Left ventricle myocardium inferior (tissue), 1 donor: ENCODE data around the gene ISG20L2. TPM values are rescaled to one million over a fixed set of nuclear protein-coding genes. Genes with fewer than 3 reads are reported as not detected.

ENCODE experiments used
- DNase-seq: peaks from one replicate; pipeline ENCODE4 v3.0.0-alpha.2; 2020
- H3K27ac ChIP-seq: fragments of 200-600 bp; replicated peaks from 2 replicates; pipeline ENCODE4 v1.8.0; 2021
- H3K27me3 ChIP-seq: fragments of 200-600 bp; 2 replicates; pipeline ENCODE4 v1.8.0; 2021; ENCODE audit warnings: low read depth
- H3K36me3 ChIP-seq: fragments of 200-600 bp; 2 replicates; pipeline ENCODE4 v1.8.0; 2021
- H3K4me1 ChIP-seq: fragments of 200-600 bp; 2 replicates; pipeline ENCODE4 v1.8.0; 2021
- H3K4me3 ChIP-seq: fragments of 200-600 bp; 2 replicates; pipeline ENCODE4 v1.8.0; 2021; ENCODE audit warnings: mild to moderate bottlenecking, moderate library complexity
- H3K9me3 ChIP-seq: fragments of 200-600 bp; replicated peaks from 2 replicates; pipeline ENCODE4 v1.8.0; 2021
- intact Hi-C: fragments of 100-400 bp; cut with micrococcal nuclease; formaldehyde crosslinking; loops from one replicate; pipeline ENCODE4 v1.11.0; 2022
- total RNA-seq: library from RNA; stranded (reverse); fragmentation: NEBNext Ultra II Directional; extraction: Animal tissue kit (Norgen Biotek cat#: 25700); gene quantifications from one replicate; pipeline ENCODE4 v1.2.1, GENCODE V29; 2021
- TF ChIP-seq, protein P1 (sequence below): fragments of 200-600 bp; IDR thresholded peaks from 2 replicates; pipeline ENCODE4 v1.8.0; 2021; ENCODE audit warnings: antibody characterized with exemption, mild to moderate bottlenecking, borderline replicate concordance
- donor health status: DM: no; HTN: yes; CAD: no; lungs with severe emphysema.

ISG20L2 gene
- total RNA-seq, 1 donor from 2014 or later: 11.5 TPM

DNA sequence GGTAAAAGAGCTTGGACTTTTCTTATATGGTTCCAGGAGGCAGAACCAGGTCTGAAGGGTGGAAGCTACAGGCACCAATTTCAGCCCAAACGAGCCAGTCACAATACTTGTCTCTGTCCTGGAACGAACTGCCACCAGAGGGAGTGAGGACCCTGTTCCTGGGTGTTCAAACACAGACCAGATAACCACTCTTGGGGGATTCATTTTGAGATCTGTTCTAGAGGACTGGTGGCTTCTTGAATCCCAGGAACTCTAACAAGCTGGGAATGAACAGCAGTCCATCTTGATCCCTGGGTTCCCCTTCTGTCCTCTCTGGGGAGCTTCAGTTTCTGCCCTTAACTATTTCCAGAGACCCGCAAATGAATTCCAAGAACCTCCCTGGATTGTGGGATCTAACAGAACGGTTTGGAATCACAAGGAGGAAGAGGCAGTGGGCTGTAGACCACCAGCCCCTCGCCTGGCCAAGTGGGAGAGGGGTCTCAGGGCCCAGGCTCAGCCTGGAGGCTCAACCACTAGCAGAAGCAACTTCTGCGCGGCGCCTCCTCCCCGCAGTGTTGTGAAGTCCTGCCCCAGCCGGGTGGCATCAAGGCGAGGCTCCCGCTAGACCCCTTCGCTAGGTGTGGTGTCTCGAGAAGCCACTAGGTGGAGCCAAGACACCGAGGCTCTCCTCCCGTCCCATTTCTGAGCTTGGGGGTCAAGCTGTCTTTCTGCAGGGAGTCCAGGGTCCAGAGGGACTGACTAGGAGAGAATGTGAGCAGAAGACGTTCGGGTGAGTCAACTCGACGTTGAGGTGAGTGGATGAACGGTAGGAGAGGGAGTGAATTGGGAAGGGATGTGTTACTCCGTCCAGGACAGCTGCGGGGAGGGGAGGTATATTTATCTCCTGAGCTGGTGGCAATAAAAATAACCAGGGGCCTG is 39.3 kb downstream of the ISG20L2 start:
- H3K9me3 ChIP-seq: no peaks in the 10 kb centered on the region
- H3K4me1 ChIP-seq: peaks cover 19% of the 10 kb centered on the region
- intact Hi-C loops: loop anchor here (2.0 kb wide), 1 partner anchor 36 kb away; no protein-coding TSS in a partner anchor
- H3K36me3 ChIP-seq: no peaks in the 10 kb centered on the region
- peaks cover 98% of the 10 kb centered on the region for H3K27me3 ChIP-seq
- peak; percentile 69 for DNase-seq
- no peak overlapping the region for H3K4me3 ChIP-seq
- no peak overlapping the region for H3K27ac ChIP-seq
- TF ChIP-seq, protein P1, sequence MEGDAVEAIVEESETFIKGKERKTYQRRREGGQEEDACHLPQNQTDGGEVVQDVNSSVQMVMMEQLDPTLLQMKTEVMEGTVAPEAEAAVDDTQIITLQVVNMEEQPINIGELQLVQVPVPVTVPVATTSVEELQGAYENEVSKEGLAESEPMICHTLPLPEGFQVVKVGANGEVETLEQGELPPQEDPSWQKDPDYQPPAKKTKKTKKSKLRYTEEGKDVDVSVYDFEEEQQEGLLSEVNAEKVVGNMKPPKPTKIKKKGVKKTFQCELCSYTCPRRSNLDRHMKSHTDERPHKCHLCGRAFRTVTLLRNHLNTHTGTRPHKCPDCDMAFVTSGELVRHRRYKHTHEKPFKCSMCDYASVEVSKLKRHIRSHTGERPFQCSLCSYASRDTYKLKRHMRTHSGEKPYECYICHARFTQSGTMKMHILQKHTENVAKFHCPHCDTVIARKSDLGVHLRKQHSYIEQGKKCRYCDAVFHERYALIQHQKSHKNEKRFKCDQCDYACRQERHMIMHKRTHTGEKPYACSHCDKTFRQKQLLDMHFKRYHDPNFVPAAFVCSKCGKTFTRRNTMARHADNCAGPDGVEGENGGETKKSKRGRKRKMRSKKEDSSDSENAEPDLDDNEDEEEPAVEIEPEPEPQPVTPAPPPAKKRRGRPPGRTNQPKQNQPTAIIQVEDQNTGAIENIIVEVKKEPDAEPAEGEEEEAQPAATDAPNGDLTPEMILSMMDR: peak; percentile 93

DNA sequence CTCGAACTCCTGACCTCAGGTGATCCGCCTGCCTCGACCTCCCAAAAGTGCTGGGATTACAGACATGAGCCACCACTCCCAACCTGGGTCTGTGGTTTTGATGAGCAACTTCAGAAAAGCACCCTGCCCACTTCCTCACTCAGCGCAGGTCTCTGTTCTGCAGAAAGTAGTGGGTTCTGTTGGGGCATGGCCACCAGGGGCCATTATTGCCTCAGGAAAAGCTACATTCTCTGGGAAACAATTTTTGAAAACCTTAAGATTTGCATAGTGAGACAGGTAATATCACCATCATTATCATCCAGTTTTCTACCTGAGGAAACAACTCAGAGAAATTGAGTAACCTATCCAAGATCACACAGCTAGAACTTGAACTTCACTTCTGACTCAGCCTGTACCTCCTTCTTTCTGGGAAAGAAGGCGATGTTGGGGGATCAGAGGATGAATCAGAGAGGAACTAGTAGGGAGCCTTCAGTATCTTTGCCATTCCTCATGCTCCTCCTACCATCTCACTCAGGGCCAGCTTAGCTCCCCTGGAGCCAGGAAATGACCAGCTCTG is 44.3 kb downstream of the ISG20L2 start:
- H3K4me1 ChIP-seq: peaks cover 2% of the 10 kb centered on the region
- TF ChIP-seq, protein P1: no peak
- intact Hi-C loops: no loop called here
- no peak for DNase-seq
- H3K27me3 ChIP-seq: peaks cover 73% of the 10 kb centered on the region
- no peaks in the 10 kb centered on the region for H3K36me3 ChIP-seq
- H3K4me3 ChIP-seq: no peak overlapping the region
- H3K27ac ChIP-seq: no peak overlapping the region
- H3K9me3 ChIP-seq: no peaks in the 10 kb centered on the region

DNA sequence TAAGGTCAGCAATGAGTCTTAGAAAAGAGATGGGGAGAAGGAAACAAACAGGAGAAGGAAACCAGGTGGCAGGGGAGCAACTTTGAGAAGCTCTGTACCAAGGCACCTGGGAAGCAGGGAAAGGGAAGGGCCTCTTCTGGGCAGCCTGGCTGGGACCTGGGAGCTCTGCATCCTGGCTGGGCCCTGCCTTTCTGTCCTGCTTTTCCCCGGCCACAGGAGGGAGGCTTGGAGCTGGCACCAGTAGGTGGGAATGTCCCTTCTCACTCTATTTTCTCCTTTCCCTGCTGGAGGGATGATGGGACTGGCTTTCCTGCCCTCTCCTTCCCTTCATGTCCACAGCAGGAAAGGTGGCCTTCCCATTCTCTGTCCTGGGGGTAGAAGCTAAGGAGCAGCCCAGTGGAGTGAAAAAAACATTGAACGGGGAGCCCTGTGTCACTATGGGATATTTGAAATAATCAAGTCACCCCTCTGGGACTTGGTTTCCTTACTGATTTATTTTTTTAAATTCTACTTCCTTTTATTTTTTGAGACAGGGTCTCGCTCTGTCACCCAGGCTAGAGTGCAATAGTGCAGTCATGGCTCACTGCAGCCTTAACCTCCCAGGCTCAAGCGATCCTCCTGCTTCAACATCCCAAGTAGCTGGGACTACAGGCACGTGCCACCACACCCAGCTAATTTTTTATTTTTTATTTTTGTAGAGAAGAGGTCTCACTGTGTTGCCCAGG is 46.2 kb downstream of the ISG20L2 start:
- TF ChIP-seq, protein P1: no peak
- H3K27ac ChIP-seq: no peak overlapping the region
- H3K9me3 ChIP-seq: no peaks in the 10 kb centered on the region
- H3K36me3 ChIP-seq: no peaks in the 10 kb centered on the region
- intact Hi-C loops: no loop called here
- DNase-seq: no peak
- peaks cover 4% of the 10 kb centered on the region for H3K4me1 ChIP-seq
- H3K4me3 ChIP-seq: no peak overlapping the region
- peaks cover 54% of the 10 kb centered on the region for H3K27me3 ChIP-seq

DNA sequence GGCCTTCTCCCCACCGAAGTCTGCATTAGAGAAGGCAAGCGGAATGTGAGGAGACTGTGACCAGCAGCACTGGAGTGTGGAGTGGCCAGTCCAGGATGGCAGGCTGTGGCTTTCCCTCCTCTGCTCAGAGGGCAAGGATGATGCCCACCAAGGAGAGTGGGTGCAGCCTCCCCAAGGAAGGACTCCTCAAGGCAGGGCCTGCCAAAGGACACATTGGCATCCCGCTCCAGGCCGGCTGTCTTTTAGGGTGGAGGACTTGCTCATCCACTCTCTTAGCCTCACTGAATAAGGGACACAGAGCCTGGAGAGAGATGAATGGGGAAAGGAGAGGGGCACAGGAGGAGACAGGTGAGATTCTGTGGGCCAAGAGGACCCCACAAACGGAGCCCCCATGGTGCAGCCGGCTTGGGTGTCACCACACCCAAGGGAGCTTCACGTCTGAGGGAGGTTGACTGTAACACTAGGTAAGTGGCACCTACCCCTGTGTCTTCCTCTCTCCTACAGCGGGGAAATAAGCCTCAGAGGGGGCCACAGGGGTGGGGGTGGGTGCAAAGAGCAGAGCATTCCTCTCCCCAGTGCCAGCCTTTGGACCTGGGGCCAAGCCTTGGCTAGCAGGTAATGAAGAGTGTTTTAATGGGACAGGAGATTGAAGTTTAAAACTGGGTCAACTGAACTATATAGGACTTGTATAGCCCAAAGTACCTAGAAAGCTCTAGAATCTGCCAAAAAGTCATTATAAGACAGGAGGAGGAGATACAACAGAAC is 47.2 kb downstream of the ISG20L2 start:
- Histone ChIP-seq H3K27me3 (peaks cover 44% of the 10 kb centered on the region), H3K27ac (no peak overlapping the region), H3K36me3 (no peaks in the 10 kb centered on the region), H3K4me3 (no peak overlapping the region), H3K9me3 (no peaks in the 10 kb centered on the region), H3K4me1 (peaks cover 14% of the 10 kb centered on the region)
- DNase-seq: no peak
- intact Hi-C loops: no loop called here
- TF ChIP-seq, protein P1: no peak

DNA sequence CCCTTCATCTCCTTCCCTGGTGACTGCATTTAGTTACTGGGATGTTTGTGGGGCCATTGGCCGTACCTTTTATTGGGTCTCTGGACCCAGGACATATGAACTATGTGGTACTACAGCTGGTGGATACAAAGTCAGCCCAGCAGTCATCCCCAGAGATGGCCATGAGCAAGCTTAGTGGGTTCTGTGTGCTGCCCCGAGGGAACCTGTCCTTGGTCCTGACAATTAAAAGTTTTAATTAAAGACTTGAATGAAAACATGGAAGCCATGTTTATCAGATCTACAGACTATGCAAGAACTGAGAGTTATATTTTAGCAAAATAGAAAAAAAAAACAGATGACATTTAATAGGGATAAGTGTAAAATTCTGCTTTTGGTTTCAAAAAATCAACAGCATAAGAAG is 48.5 kb downstream of the ISG20L2 start:
- intact Hi-C loops: no loop called here
- Histone ChIP-seq H3K27me3 (peaks cover 31% of the 10 kb centered on the region), H3K9me3 (no peaks in the 10 kb centered on the region), H3K36me3 (peaks cover 3% of the 10 kb centered on the region), H3K4me1 (peaks cover 27% of the 10 kb centered on the region), H3K4me3 (no peak overlapping the region), H3K27ac (no peak overlapping the region)
- DNase-seq: no peak
- TF ChIP-seq, protein P1: no peak
